IPS-15b (cell line): Measurements from ENCODE around the gene ACOT7.

Experiments used
- H3K27me3 ChIP-seq: one replicate; pipeline ENCODE4 v1.6.1; 2013; ENCODE audit warnings: low read length; ENCODE audit not compliant: control insufficient read depth, insufficient read depth
- H3K36me3 ChIP-seq: one replicate; pipeline ENCODE4 v1.6.1; 2013; ENCODE audit warnings: low read length; ENCODE audit not compliant: control insufficient read depth, insufficient read depth
- H3K4me1 ChIP-seq: one replicate; pipeline ENCODE4 v1.6.1; 2013; ENCODE audit warnings: mild to moderate bottlenecking, low read length; ENCODE audit not compliant: control insufficient read depth, insufficient read depth
- H3K4me3 ChIP-seq: one replicate; pipeline ENCODE4 v1.5.1; 2013; ENCODE audit warnings: low read depth, low read length
- H3K9ac ChIP-seq: one replicate; pipeline ENCODE4 v1.6.1; 2013; ENCODE audit warnings: low read depth, mild to moderate bottlenecking, low read length
- H3K9me3 ChIP-seq: one replicate; pipeline ENCODE4 v1.6.1; 2013; ENCODE audit warnings: mild to moderate bottlenecking, low read length; ENCODE audit not compliant: control insufficient read depth, insufficient read depth

Gene ACOT7

DNA sequence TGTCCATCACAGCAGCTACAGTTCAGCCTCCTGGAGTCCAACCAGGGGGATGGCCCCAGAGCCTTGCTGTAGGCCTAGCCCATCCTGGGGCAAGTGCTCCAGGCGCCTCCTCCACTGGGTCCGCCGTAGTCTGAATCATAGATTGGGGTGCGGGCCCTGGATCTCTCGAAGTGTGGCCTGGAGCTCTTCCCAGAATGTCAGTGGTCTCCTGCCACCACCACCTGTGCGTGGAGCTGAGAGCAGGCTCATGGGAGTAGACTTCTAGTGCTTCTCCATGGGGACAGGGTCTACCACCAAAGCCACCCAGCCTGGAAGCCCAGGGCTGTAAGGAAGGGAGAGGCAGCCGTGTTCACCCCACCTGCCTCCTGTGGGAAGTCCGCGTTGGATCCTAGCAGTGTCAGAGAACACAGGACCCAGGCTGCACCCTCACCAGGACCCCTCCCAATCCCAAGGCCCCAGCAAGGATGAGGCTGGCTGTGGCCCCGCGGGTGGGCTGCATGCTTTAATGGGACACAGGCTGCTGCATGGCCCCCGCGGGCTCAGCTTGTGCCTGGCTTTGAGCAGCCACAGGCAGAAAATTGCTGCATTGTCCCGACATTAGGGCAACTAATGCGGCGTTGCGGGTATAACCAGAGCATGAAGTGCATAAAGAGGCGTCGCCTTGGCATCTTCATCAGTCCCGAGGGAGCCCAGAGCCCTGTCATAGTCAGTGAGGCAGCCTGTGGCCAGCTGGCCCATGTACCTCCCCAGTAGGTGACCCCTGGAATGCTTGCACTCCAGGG, 150.3 kb downstream of the ACOT7 start:
- peaks cover 30% of the 10 kb centered on the region for H3K27me3 ChIP-seq
- no peaks in the 10 kb centered on the region for H3K36me3 ChIP-seq
- peak overlapping the region; percentile 79 for H3K4me3 ChIP-seq
- no peaks in the 10 kb centered on the region for H3K9me3 ChIP-seq
- H3K4me1 ChIP-seq, result peaks cover 28% of the 10 kb centered on the region
- H3K9ac ChIP-seq, result no peak overlapping the region

DNA sequence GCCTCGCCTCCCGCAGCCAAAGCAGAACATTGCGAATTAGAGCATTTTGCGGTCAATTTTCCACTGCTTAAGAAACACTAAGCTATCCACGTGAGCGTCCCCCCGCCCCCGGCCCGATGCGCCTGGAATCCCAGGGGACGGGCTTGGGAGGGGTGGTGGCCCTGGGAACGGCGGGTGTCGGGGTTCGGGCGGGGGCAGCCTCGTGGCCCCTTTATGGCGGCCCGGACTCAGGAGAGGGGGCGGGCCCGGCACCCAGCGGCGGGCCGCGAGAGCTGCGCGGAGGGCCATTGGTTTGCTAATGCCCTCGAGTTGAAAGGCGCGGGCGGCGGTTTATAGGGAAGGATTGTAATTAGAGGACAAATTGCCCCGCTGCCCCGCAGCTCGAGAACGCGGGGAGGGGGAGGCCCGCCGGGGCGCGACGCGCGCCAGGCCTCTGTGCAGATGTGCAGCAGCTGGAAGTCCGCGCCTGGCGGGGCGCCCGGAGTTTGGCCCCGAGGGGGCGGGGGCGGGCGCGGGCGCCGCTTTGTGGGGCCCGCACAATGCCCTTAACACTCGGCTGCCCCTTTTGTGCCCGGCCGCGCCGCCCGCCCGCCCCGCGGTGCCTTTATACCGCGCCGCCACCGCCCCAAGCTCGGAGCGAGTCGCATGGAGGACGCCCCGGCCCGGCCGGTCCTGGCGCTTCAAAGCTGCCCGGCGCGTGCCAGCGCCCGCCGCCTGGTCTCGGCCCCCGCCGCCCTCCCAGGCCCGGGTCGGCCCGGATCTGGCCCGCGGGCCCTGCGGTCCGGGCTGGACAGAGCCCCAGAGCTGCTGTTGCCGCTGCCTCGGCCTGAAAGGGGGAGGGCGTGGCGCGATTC, 151.5 kb downstream of the ACOT7 start:
- H3K36me3 ChIP-seq, result no peaks in the 10 kb centered on the region
- H3K9ac ChIP-seq, result no peak overlapping the region
- H3K27me3 ChIP-seq, result peaks cover 19% of the 10 kb centered on the region
- H3K9me3 ChIP-seq, result no peaks in the 10 kb centered on the region
- peak overlapping the region; percentile 19 for H3K4me3 ChIP-seq
- peaks cover 28% of the 10 kb centered on the region for H3K4me1 ChIP-seq

DNA sequence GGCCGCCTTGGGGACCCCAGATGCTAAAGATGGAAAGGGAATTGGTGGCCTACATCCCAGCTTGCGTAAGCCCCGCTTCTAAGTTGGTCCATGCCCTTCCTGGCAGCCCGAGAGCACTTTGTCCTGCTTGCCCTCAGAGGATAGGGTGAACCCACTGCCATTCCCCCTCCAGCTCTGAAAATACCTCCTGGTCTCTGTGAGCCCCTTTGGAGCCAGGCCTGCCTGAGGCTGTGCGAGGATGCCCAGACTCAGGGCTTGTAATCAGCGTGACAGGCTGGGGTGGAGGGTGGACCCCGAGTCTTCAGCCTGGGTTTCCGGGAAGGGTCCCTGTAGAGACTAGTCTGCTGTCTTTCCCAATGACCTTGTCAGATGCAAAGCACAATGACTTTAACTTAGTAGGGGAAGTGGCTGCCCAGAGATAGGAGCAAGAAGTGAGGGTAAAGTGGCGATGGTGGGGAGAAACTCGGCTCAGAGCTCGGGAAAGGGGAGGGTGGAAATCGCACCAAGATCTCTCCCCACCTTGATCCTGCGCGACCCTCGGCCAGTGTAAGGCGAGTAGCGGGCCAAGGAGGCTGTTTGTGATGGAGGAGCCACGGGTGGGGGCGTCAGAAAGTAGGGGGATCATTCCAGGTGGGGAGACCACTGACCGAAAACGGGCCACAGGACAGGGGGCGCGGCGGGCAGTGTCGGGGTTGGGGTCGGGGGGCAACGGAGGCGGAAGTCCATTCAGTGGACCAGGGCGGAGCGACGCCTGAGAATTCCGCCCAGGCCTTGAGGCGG, 152.3 kb downstream of the ACOT7 start:
- Histone ChIP-seq H3K9me3 (no peaks in the 10 kb centered on the region), H3K27me3 (peaks cover 16% of the 10 kb centered on the region), H3K9ac (no peak overlapping the region), H3K36me3 (no peaks in the 10 kb centered on the region), H3K4me1 (peaks cover 28% of the 10 kb centered on the region), H3K4me3 (peak overlapping the region; percentile 19)

DNA sequence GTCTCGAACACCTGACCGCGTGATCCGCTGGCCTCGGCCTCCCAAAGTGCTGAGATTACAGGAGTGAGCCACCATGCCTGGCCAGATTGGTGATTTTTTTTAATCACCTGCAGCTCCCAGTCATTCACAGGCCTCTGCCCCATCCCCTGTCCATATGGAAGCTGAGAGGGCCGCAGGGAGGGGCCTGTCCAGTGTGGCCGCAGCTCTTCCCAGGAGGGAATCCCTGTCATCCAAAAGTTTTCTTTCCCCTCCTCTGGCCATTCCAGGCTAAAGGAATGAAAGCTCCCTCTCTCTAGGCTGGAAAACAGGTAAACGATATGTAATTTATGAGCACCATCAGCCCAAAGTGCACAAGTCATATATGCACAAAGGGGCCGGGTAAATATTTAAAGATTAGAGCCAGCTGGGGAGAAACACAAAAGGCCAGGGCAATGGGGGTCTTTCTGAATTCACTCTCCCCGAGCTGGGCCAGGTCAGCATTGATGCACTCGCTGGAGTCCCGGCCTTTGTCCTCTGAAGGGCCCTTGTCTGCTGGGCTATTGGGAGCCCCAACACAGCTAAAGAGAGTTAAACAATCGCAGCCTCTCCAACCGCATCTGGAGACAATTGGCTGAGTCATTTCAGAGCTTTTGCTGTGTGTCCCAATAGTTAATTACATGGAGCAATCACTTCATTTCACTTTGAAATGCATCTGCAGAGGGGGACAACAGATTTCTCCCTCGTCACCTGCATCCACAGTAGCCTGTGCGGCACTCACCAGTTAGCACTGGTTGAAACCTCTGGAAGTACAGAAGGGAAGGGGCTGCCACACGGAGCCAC, 153.4 kb downstream of the ACOT7 start:
- Histone ChIP-seq H3K4me1 (peaks cover 28% of the 10 kb centered on the region), H3K27me3 (peaks cover 16% of the 10 kb centered on the region), H3K4me3 (peak overlapping the region; percentile 1), H3K36me3 (no peaks in the 10 kb centered on the region), H3K9ac (peak overlapping the region; percentile 2), H3K9me3 (no peaks in the 10 kb centered on the region)

DNA sequence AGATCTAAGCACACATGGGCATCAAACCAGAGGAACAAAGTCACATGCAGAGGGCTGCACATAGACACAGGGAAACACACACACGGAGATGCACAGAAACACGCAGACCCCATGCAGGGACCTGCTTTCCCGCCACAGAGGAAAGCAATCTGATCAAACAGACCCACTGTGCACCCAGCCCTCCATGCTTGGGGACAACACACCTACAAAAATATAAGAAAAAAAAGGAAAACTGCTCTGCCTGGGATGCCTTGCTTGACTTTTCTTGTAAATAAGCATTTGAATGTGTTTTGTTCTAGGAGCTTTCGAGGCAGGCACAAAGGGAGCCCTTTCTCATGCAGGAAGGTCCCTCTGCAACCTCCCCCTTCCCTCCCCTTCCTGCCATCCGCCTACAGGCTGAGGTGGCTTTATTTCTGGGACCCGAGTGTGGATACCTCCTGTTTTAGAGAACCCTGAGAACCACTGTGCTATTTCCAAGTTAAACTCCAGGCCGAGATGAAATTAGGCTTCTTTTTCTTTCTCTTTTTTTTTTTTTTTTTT, 154.3 kb downstream of the ACOT7 start:
- H3K27me3 ChIP-seq, result peaks cover 15% of the 10 kb centered on the region
- no peak overlapping the region for H3K9ac ChIP-seq
- H3K9me3 ChIP-seq, result no peaks in the 10 kb centered on the region
- H3K4me3 ChIP-seq, result peak overlapping the region; percentile 33
- peaks cover 33% of the 10 kb centered on the region for H3K4me1 ChIP-seq
- peaks cover 4% of the 10 kb centered on the region for H3K36me3 ChIP-seq

DNA sequence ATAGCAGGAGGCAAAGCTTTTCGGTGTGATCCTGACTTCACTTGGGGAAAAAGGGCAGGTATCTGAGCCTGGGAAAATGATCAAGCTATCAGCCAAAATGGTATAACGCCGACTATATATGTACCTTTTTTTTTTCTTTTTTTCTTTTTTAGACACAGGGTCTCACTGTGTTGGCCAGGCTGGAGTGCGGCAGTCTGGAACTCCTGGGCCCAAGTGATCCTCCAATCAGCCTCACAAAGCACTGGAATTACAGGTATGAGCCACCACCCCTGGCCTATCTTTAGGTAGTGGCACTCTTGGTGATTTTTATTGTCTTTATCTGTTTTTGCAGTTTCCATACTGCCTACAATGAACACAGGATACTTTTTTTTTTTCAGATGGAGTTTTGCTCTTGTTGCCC, 156.5 kb downstream of the ACOT7 start:
- Histone ChIP-seq H3K36me3 (peaks cover 15% of the 10 kb centered on the region), H3K9me3 (no peaks in the 10 kb centered on the region), H3K4me1 (peaks cover 25% of the 10 kb centered on the region), H3K9ac (no peak overlapping the region), H3K27me3 (peaks cover 2% of the 10 kb centered on the region), H3K4me3 (no peak overlapping the region)

DNA sequence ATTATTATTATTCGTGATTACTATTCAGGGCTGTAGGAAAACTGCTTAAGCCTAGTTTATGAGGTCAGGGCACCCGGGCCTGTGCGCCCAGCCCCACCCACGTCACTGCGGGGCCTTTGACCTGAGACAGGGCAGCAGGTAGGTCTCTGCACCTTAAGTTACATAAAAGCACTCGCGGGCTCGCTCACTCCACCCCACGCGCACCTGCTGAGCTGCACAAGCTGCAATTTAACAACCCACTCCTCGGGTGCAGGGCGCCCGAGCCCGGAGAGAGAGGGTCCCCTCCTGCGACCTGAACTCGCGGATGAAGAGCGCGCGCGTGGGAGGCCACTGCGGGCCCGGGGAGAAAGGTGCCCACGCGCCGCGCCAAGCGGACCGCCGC, 158.3 kb downstream of the ACOT7 start:
- peaks cover 24% of the 10 kb centered on the region for H3K36me3 ChIP-seq
- peak overlapping the region; percentile 73 for H3K9ac ChIP-seq
- H3K9me3 ChIP-seq, result no peaks in the 10 kb centered on the region
- H3K27me3 ChIP-seq, result no peaks in the 10 kb centered on the region
- H3K4me1 ChIP-seq, result peaks cover 15% of the 10 kb centered on the region
- peak overlapping the region; percentile 77 for H3K4me3 ChIP-seq

DNA sequence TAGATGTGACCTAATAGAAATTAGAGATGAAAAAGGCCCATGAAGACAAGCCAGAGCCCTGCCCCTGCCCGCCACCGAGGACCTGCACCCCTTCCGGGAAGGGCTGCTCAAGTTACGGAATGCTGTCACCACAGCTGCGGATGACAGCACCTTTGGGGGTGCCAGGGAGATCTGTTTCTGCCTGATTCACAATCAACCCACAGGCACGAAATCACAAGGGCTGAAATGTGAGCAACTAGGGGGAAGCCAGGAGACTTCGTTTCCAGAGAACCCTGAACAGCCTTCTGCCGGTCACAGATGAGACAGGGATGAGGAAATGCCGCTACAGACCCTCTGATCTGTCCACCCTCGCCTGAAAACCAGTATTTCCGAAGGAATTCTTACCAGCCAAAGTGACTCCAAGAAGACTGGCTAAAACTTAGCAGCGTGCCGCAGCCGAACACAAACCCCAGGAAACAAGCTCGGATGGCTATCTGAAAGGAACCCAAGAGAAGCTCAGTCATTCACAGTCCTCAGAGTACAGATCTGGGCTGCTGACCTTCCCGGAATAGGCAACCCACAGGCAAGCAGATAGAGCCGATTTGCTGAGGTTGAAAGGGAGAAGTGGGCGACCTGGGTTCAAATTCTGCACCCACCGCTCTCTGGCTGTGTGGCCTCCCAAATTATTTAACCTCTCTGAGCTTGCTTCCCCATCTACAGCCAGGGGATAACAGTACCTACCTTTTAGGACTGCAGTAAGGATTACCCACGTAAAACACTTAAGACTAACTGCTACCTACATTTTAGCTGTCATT, 158.9 kb downstream of the ACOT7 start:
- Histone ChIP-seq H3K9me3 (no peaks in the 10 kb centered on the region), H3K4me1 (peaks cover 9% of the 10 kb centered on the region), H3K36me3 (peaks cover 24% of the 10 kb centered on the region)

DNA sequence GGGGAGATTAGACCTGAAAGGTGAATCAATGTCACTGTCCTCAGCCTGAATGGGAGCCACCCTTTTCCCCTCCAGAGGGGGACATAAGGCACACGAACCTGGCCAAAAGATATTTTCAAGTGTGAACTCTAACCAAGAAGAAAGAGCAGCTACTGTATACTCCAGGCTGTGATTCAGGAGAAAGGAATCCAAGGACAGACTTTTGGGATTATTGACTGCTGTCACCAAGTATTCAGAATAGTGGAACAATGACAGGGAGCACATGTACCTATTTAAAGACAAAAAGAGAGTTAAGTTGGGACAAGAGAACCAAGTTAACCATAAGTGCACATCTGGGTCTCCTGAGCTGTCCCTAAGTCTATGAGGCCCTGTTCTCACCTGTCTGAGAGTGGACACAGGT, 160.2 kb downstream of the ACOT7 start:
- peaks cover 4% of the 10 kb centered on the region for H3K4me1 ChIP-seq
- H3K9ac ChIP-seq, result no peak overlapping the region
- peaks cover 24% of the 10 kb centered on the region for H3K36me3 ChIP-seq
- no peaks in the 10 kb centered on the region for H3K9me3 ChIP-seq
- no peak overlapping the region for H3K4me3 ChIP-seq
- H3K27me3 ChIP-seq, result no peaks in the 10 kb centered on the region

More for the DNA sequence above, 158.9 kb downstream of the ACOT7 start:
- Histone ChIP-seq H3K9ac (peak overlapping the region; percentile 73), H3K27me3 (no peaks in the 10 kb centered on the region), H3K4me3 (peak overlapping the region; percentile 77)

DNA sequence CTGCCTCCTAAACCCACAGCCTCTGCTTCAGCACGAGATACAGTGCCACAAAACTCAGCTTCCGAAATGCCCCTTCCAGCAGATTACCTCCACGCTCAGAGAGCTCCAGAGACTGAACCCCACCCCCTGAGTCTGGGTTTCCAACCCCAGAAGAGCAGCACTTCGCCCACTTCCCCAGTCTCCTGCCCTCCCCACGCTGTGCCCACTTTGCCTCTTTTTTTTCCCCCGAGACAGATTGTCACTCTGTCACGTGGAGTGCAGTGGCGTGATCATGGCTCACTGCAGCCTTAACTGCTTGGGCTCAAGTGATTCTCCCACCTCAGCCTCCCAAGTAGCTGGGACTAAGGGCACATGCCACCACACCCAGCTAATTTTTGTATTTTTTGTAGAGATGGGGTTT, 167.9 kb downstream of the ACOT7 start:
- no peak overlapping the region for H3K9ac ChIP-seq
- no peaks in the 10 kb centered on the region for H3K9me3 ChIP-seq
- H3K36me3 ChIP-seq, result peaks cover 24% of the 10 kb centered on the region
- H3K27me3 ChIP-seq, result no peaks in the 10 kb centered on the region
- no peaks in the 10 kb centered on the region for H3K4me1 ChIP-seq
- no peak overlapping the region for H3K4me3 ChIP-seq
